ENCODE data around the gene ISG15. TPM values are rescaled to one million over a fixed set of nuclear protein-coding genes. Genes with fewer than 3 reads are reported as not detected.
A peak's percentile ranks its signal among the peaks of the same experiment; 100 is the strongest.

Gene ISG15
- total and polyA plus RNA-seq, 9 of the 15 experiments (the other 6 are each of a cell fraction or from before 2014, with no cell fraction given) = 0.40 to 58.3 (median 12.2) TPM

GRCh38 chr1:1003618-1004419, 9.5 kb upstream of the ISG15 start (continued):
- peak; percentile 24; the same call in 1 of the 2 replicates for TF ChIP-seq ZBTB7A (IDR thresholded peaks at IDR 0.05; ENCODE audit: borderline replicate concordance, control insufficient read depth, low read depth, low read length)
- TF ChIP-seq MTA1 (IDR thresholded peaks at IDR 0.05; ENCODE audit: borderline replicate concordance) = 0 out of 2 replicates have a peak, but pooled peaks have one; percentile 19
- TF ChIP-seq ZNF316 (IDR thresholded peaks at IDR 0.05) = peak; percentile 8; the same call in 1 of the 2 replicates

GRCh38 chr1:1004420-1004779, 8.9 kb upstream of the ISG15 start:
- POLR2A ChIA-PET = interaction anchor here (2.6 kb wide), 1 partner anchor 9 kb away, joined by 9 read pairs; the partner anchor contains the start of gene ISG15
- no peak for ATAC-seq
- H3K9ac ChIP-seq (ENCODE audit: insufficient read depth in 1 of 2, low read depth in 2 of 2, low read length in 2 of 2) = peak overlapping the region in 1 of 2 experiments; percentile 90; a peak in 2 of 4 replicates

More at GRCh38 chr1:1004420-1004779, 8.9 kb upstream of the ISG15 start:
- H3K9me1 ChIP-seq (ENCODE audit: control insufficient read depth, insufficient read depth, low read length) = no peaks in the 10 kb centered on the region
- BruUV-seq (replicated peaks) = no TSS peak
- no peaks in the 10 kb centered on the region; the same call in none of the 2 replicates for H3K9me3 ChIP-seq (replicated peaks; ENCODE audit: control insufficient read depth, insufficient read depth, low read depth, low read length)
- no peak overlapping the region for H3K4me3 ChIP-seq
- no peak overlapping the region for H2AFZ ChIP-seq (ENCODE audit: low read depth, low read length)
- peaks cover 13% of the 10 kb centered on the region; the same call in 2 of the 3 replicates for H3K79me2 ChIP-seq (ENCODE audit: control insufficient read depth, insufficient read depth, low read length)
- H3K36me3 ChIP-seq (ENCODE audit: control insufficient read depth, insufficient read depth, low read length) = no peaks in the 10 kb centered on the region
- WGBS (ENCODE audit: insufficient coverage, low coverage, missing lambda C conversion rate) = 60% methylated on average over 5 of the region's 7 CpGs
- 0 out of 2 replicates have a peak, but pooled peaks cover 4% of the 10 kb centered on the region for H4K20me1 ChIP-seq (replicated peaks; ENCODE audit: control insufficient read depth, insufficient read depth, low read length)
- TF ChIP-seq ZBTB9 (CRISPR knock-in tag; IDR thresholded peaks at IDR 0.05) (no peak), FOXP1 (CRISPR knock-in tag; IDR thresholded peaks at IDR 0.05) (peak; percentile 31; the same call in 1 of the 2 replicates), ARID4B (CRISPR knock-in tag; IDR thresholded peaks at IDR 0.05) (0 out of 2 replicates have a peak, but pooled peaks have one; percentile 16), ZNF217 (CRISPR knock-in tag; IDR thresholded peaks at IDR 0.05) (no peak)
- intact Hi-C loops (cut with micrococcal nuclease) (loop anchor here (5.0 kb wide), 1 partner anchor 58 kb away; no protein-coding TSS in a partner anchor), in situ Hi-C loops (cut with MboI) (no loop called here)
- CTCF ChIA-PET (ENCODE audit: low intra/inter-chr PET ratio) = no interaction called here
- no peak for FAIRE-seq
- no peak overlapping the region for H3K27ac ChIP-seq (ENCODE audit: extremely low read depth, low read depth, low read length)
- peak overlapping the region; percentile 61; the same call in 1 of the 2 replicates for H3K4me2 ChIP-seq (ENCODE audit: insufficient read depth, low read length)
- DNase-seq (ENCODE audit: extremely low read depth in 1 of 4, low spot score in 3 of 4) = peak in 1 of 4 experiments; percentile 4
- H3K27me3 ChIP-seq (ENCODE audit: control insufficient read depth in 2 of 2, insufficient read depth in 2 of 2, low read length in 2 of 2) = no peaks in the 10 kb centered on the region
- H3K4me1 ChIP-seq (replicated peaks in 1 of 2; ENCODE audit: control insufficient read depth in 2 of 2, insufficient read depth in 2 of 2, low read length in 2 of 2) = peaks cover 39 to 72% of the 10 kb centered on the region in 2 experiments
